HEK293 (cell line): ENCODE measurements around the gene JCHAIN.

Experiments used
- CTCF ChIA-PET: fragments of 350-600 bp; formaldehyde crosslinking; extraction: SDS; loops from one replicate; lab custom pipeline; 2021; ENCODE audit warnings: antibody characterized with exemption; lab: Yijun Ruan, JAX
- POLR2A ChIA-PET: fragments of 300-600 bp; formaldehyde crosslinking; extraction: SDS; loops from one replicate; lab custom pipeline; 2020; ENCODE audit warnings: antibody characterized with exemption, inconsistent platforms; lab: Yijun Ruan, JAX
- H3K27ac ChIP-seq: fragments of 200-500 bp; sonication (Bioruptor generic); 2 replicates; pipeline ENCODE4 v1.5.1; 2014; ENCODE audit warnings: low read depth, low read length, control low read depth, inconsistent platforms; ENCODE audit errors: extremely low read depth
- H3K36me3 ChIP-seq, 2 experiments: fragments of 200-500 bp in 1 of 2; sonication (Bioruptor generic) in 1 of 2; 1 replicate in 1 of 2; 2 replicates in 1 of 2; pipeline ENCODE4 v1.5.1; 2014 to 2017; ENCODE audit warnings: inconsistent platforms in 2 of 2, low read length in 2 of 2; ENCODE audit not compliant: control insufficient read depth in 2 of 2, insufficient read depth in 1 of 2
- H3K4me1 ChIP-seq: fragments of 200-500 bp; sonication (Bioruptor generic); 2 replicates; pipeline ENCODE4 v1.5.1; 2014; ENCODE audit warnings: mild to moderate bottlenecking, low read length, inconsistent platforms; ENCODE audit not compliant: control insufficient read depth, insufficient read depth
- H3K4me3 ChIP-seq: 2 replicates; pipeline ENCODE4 v1.5.1; 2011; ENCODE audit warnings: low read depth, mild to moderate bottlenecking, control low read depth, low read length, moderate library complexity
- H3K9me3 ChIP-seq: fragments of 200-500 bp; sonication (Bioruptor generic); 2 replicates; pipeline ENCODE4 v1.5.1; 2014; ENCODE audit warnings: low read depth, low read length, inconsistent platforms; ENCODE audit not compliant: control insufficient read depth, insufficient read depth
- KLF10 ChIP-seq: fragments of 450-650 bp; IDR thresholded peaks from 2 replicates; pipeline ENCODE4 v1.5.1; 2018; ENCODE audit warnings: missing biosample characterization, mild to moderate bottlenecking, missing genetic modification characterization
- OSR2 ChIP-seq: fragments of 450-650 bp; formaldehyde crosslinking; IDR thresholded peaks from 2 replicates; pipeline ENCODE4 v1.5.1; 2016; ENCODE audit warnings: missing biosample characterization, missing genetic modification characterization
- YY2 ChIP-seq: fragments of 450-650 bp; formaldehyde crosslinking; IDR thresholded peaks from 2 replicates; pipeline ENCODE4 v1.5.1; 2016; ENCODE audit warnings: missing biosample characterization, missing genetic modification characterization
- ZBTB48 ChIP-seq: fragments of 450-650 bp; formaldehyde crosslinking; IDR thresholded peaks from 2 replicates; pipeline ENCODE4 v1.5.1; 2016; ENCODE audit warnings: missing biosample characterization, missing genetic modification characterization
- ZNF146 ChIP-seq: fragments of 450-650 bp; formaldehyde crosslinking; IDR thresholded peaks from 2 replicates; pipeline ENCODE4 v1.5.1; 2016; ENCODE audit warnings: missing biosample characterization, missing genetic modification characterization
- ZNF174 ChIP-seq: fragments of 450-650 bp; formaldehyde crosslinking; IDR thresholded peaks from 2 replicates; pipeline ENCODE4 v1.5.0; 2017; ENCODE audit warnings: missing biosample characterization, mild to moderate bottlenecking, missing genetic modification characterization
- ZNF211 ChIP-seq: fragments of 450-650 bp; formaldehyde crosslinking; IDR thresholded peaks from 2 replicates; pipeline ENCODE4 v1.5.1; 2016; ENCODE audit warnings: low read depth, missing biosample characterization, missing genetic modification characterization
- ZNF248 ChIP-seq: fragments of 450-650 bp; formaldehyde crosslinking; IDR thresholded peaks from 2 replicates; pipeline ENCODE4 v1.5.1; 2017; ENCODE audit warnings: missing biosample characterization, missing genetic modification characterization
- ZNF292 ChIP-seq: fragments of 450-650 bp; formaldehyde crosslinking; IDR thresholded peaks from 2 replicates; pipeline ENCODE4 v1.5.1; 2016; ENCODE audit warnings: low read depth, missing biosample characterization, missing genetic modification characterization, borderline replicate concordance
- ZNF423 ChIP-seq: fragments of 450-650 bp; formaldehyde crosslinking; IDR thresholded peaks from 2 replicates; pipeline ENCODE4 v1.5.1; 2016; ENCODE audit warnings: missing biosample characterization, missing genetic modification characterization
- ZNF426 ChIP-seq: fragments of 450-650 bp; formaldehyde crosslinking; IDR thresholded peaks from 2 replicates; pipeline ENCODE4 v1.5.1; 2017; ENCODE audit warnings: missing biosample characterization, missing genetic modification characterization, mild to moderate bottlenecking, inconsistent platforms, moderate library complexity
- ZNF514 ChIP-seq: fragments of 450-650 bp; formaldehyde crosslinking; IDR thresholded peaks from 2 replicates; pipeline ENCODE4 v1.5.1; 2016; ENCODE audit warnings: missing biosample characterization, missing genetic modification characterization
- ZNF571 ChIP-seq: fragments of 450-650 bp; formaldehyde crosslinking; IDR thresholded peaks from 2 replicates; pipeline ENCODE4 v1.5.0; 2017; ENCODE audit warnings: missing biosample characterization, missing genetic modification characterization
- ZNF610 ChIP-seq: fragments of 450-650 bp; formaldehyde crosslinking; IDR thresholded peaks from 2 replicates; pipeline ENCODE4 v1.5.1; 2016; ENCODE audit warnings: missing biosample characterization, missing genetic modification characterization, borderline replicate concordance
- ZNF621 ChIP-seq: fragments of 450-650 bp; formaldehyde crosslinking; IDR thresholded peaks from 2 replicates; pipeline ENCODE4 v1.5.1; 2017; ENCODE audit warnings: missing biosample characterization, missing genetic modification characterization
- ZNF670 ChIP-seq: fragments of 450-650 bp; formaldehyde crosslinking; IDR thresholded peaks from 2 replicates; pipeline ENCODE4 v1.5.1; 2016; ENCODE audit warnings: missing biosample characterization, missing genetic modification characterization, low read depth
- ZNF747 ChIP-seq: fragments of 450-650 bp; formaldehyde crosslinking; IDR thresholded peaks from 2 replicates; pipeline ENCODE4 v1.5.1; 2016; ENCODE audit warnings: missing biosample characterization, missing genetic modification characterization
- ZNF843 ChIP-seq: fragments of 450-650 bp; formaldehyde crosslinking; IDR thresholded peaks from 2 replicates; pipeline ENCODE4 v1.5.1; 2016; ENCODE audit warnings: missing biosample characterization, missing genetic modification characterization
- TF ChIP-seq, protein P1 (sequence below): fragments of 450-650 bp; formaldehyde crosslinking; IDR thresholded peaks from 2 replicates; pipeline ENCODE4 v1.5.1; 2016; ENCODE audit warnings: missing biosample characterization, missing genetic modification characterization
- TF ChIP-seq, protein P2 (sequence below): fragments of 450-650 bp; formaldehyde crosslinking; IDR thresholded peaks from 2 replicates; pipeline ENCODE4 v1.5.1; 2016; ENCODE audit warnings: missing biosample characterization, missing genetic modification characterization
- TF ChIP-seq, protein P3 (sequence below): fragments of 450-650 bp; formaldehyde crosslinking; IDR thresholded peaks from 2 replicates; pipeline ENCODE4 v1.5.1; 2016; ENCODE audit warnings: missing biosample characterization, missing genetic modification characterization

JCHAIN gene

DNA sequence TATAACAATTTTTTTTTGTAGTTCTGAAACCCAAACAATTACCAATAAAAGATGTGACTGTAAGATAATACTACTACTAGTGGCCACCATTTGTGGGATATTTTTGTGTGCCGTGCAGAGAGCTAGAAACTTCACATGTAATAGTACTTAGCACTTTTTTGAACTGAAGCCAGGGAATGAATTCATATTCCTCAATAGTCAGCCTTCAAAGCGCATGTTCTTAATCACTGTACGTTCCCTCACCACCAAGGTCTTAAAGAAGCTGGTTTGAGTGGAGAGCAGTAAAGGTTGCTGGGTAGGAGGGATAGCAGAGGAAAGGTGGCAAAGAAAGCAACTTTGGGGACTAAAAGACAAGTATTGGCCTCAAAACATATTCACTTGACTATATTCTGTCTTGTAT is 45.8 kb upstream of the JCHAIN start:
- Histone ChIP-seq H3K9me3 (no peaks in the 10 kb centered on the region), H3K4me3 (no peak overlapping the region), H3K36me3 (no peaks in the 10 kb centered on the region), H3K4me1 (0 out of 2 replicates have a peak, but pooled peaks cover 4% of the 10 kb centered on the region), H3K27ac (no peak overlapping the region)
- TF ChIP-seq ZNF146: no peak
- TF ChIP-seq ZNF423 (tag by site-specific recombination): no peak
- TF ChIP-seq ZNF514 (tag by site-specific recombination): no peak
- no peak for TF ChIP-seq ZNF211
- no peak for TF ChIP-seq ZNF174
- TF ChIP-seq, protein P1, sequence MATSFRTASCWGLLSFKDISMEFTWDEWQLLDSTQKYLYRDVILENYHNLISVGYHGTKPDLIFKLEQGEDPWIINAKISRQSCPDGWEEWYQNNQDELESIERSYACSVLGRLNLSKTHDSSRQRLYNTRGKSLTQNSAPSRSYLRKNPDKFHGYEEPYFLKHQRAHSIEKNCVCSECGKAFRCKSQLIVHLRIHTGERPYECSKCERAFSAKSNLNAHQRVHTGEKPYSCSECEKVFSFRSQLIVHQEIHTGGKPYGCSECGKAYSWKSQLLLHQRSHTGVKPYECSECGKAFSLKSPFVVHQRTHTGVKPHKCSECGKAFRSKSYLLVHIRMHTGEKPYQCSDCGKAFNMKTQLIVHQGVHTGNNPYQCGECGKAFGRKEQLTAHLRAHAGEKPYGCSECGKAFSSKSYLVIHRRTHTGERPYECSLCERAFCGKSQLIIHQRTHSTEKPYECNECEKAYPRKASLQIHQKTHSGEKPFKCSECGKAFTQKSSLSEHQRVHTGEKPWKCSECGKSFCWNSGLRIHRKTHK: no peak
- TF ChIP-seq, protein P2, sequence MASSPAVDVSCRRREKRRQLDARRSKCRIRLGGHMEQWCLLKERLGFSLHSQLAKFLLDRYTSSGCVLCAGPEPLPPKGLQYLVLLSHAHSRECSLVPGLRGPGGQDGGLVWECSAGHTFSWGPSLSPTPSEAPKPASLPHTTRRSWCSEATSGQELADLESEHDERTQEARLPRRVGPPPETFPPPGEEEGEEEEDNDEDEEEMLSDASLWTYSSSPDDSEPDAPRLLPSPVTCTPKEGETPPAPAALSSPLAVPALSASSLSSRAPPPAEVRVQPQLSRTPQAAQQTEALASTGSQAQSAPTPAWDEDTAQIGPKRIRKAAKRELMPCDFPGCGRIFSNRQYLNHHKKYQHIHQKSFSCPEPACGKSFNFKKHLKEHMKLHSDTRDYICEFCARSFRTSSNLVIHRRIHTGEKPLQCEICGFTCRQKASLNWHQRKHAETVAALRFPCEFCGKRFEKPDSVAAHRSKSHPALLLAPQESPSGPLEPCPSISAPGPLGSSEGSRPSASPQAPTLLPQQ (tag by site-specific recombination): no peak
- TF ChIP-seq ZBTB48: no peak
- no peak for TF ChIP-seq ZNF292 (tag by site-specific recombination)
- TF ChIP-seq ZNF621 (tag by site-specific recombination): no peak
- TF ChIP-seq, protein P3, sequence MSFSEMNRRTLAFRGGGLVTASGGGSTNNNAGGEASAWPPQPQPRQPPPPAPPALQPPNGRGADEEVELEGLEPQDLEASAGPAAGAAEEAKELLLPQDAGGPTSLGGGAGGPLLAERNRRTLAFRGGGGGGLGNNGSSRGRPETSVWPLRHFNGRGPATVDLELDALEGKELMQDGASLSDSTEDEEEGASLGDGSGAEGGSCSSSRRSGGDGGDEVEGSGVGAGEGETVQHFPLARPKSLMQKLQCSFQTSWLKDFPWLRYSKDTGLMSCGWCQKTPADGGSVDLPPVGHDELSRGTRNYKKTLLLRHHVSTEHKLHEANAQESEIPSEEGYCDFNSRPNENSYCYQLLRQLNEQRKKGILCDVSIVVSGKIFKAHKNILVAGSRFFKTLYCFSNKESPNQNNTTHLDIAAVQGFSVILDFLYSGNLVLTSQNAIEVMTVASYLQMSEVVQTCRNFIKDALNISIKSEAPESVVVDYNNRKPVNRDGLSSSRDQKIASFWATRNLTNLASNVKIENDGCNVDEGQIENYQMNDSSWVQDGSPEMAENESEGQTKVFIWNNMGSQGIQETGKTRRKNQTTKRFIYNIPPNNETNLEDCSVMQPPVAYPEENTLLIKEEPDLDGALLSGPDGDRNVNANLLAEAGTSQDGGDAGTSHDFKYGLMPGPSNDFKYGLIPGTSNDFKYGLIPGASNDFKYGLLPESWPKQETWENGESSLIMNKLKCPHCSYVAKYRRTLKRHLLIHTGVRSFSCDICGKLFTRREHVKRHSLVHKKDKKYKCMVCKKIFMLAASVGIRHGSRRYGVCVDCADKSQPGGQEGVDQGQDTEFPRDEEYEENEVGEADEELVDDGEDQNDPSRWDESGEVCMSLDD (tag by site-specific recombination): no peak
- no peak for TF ChIP-seq ZNF248
- TF ChIP-seq OSR2 (tag by site-specific recombination): no peak
- no peak for TF ChIP-seq YY2 (tag by site-specific recombination)
- no peak for TF ChIP-seq KLF10 (tag by site-specific recombination)
- no peak for TF ChIP-seq ZNF610
- no peak for TF ChIP-seq ZNF670
- no peak for TF ChIP-seq ZNF571 (tag by site-specific recombination)
- no peak for TF ChIP-seq ZNF426
- CTCF ChIA-PET: no interaction called here
- POLR2A ChIA-PET: no interaction called here

DNA sequence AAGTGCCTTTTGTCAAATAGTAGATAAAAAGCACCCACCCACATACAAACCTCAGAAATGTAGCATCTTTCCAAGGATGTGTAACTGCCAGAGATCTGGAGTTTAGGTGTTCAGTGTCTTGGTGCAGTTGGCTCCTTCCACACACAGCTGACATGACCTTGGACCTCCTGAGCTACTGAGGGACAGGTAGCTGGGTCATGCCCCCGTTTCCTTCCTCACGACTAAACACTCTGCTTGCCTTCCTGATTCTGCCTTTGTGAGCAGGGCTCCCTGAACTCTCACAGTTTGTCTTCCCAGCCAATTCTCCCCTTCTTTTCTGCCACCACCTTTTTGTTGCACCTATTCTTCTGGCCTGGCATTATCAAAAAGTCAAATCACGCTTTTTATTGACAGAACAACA is 45.3 kb upstream of the JCHAIN start:
- Histone ChIP-seq H3K27ac (no peak overlapping the region), H3K4me1 (0 out of 2 replicates have a peak, but pooled peaks cover 4% of the 10 kb centered on the region), H3K36me3 (no peaks in the 10 kb centered on the region), H3K9me3 (no peaks in the 10 kb centered on the region), H3K4me3 (no peak overlapping the region)
- POLR2A ChIA-PET: no interaction called here
- CTCF ChIA-PET: no interaction called here
- peak; percentile 32; the same call in 1 of the 2 replicates for TF ChIP-seq OSR2 (tag by site-specific recombination)
- no peak for TF ChIP-seq ZNF843 (tag by site-specific recombination)
- TF ChIP-seq ZNF747 (tag by site-specific recombination): no peak
